HL-60 (cell line): Measurements from ENCODE around the gene PMEPA1.

Experiments used
- CTCF ChIP-seq: IDR thresholded peaks from one replicate; pipeline ENCODE4 v1.5.1; 2011; ENCODE audit warnings: low read length, control low read depth, inconsistent platforms; ENCODE audit not compliant: insufficient read depth
- GABPA ChIP-seq: IDR thresholded peaks from 2 replicates; pipeline ENCODE4 v1.6.1; 2012; ENCODE audit warnings: low read depth

GRCh38 chr20:57716901-57717300 lies 7.1 kb upstream of the PMEPA1 start:
- TF ChIP-seq CTCF (no peak), GABPA (no peak)
